GM21367 (cell line): ENCODE results near the gene SMAD7.

Experiments
- ATAC-seq: cut with Tn5 transposase; IDR thresholded peaks from one replicate; pipeline ENCODE4 v1.9.1; 2021; ENCODE audit not compliant: unreplicated experiment

Gene SMAD7

GRCh38 chr18:48986851-48987761 lies 36.3 kb upstream of the SMAD7 start:
- no peak for ATAC-seq

GRCh38 chr18:48985161-48985560 lies 34.4 kb upstream of the SMAD7 start:
- no peak for ATAC-seq

- ATAC-seq, result no peak
Observed at GRCh38 chr18:48983793-48984437, 33.1 kb upstream of the SMAD7 start.

GRCh38 chr18:48982266-48982665 lies 31.5 kb upstream of the SMAD7 start:
- no peak for ATAC-seq

GRCh38 chr18:48979944-48980890 lies 29.5 kb upstream of the SMAD7 start:
- no peak for ATAC-seq

GRCh38 chr18:48977914-48978313 lies 27.1 kb upstream of the SMAD7 start:
- ATAC-seq, result no peak

GRCh38 chr18:48975817-48976649 lies 25.3 kb upstream of the SMAD7 start:
- ATAC-seq, result peak; percentile 52

GRCh38 chr18:48975120-48975816 lies 24.5 kb upstream of the SMAD7 start:
- peak; percentile 13 for ATAC-seq

GRCh38 chr18:48974304-48975119 lies 23.7 kb upstream of the SMAD7 start:
- ATAC-seq, result no peak

GRCh38 chr18:48973731-48974130 lies 23.0 kb upstream of the SMAD7 start:
- ATAC-seq, result no peak

GRCh38 chr18:48968412-48969215 lies 17.8 kb upstream of the SMAD7 start:
- no peak for ATAC-seq

GRCh38 chr18:48967545-48967944 lies 16.8 kb upstream of the SMAD7 start:
- ATAC-seq, result no peak

GRCh38 chr18:48966523-48966922 lies 15.8 kb upstream of the SMAD7 start:
- no peak for ATAC-seq

- ATAC-seq, result no peak
Observed at GRCh38 chr18:48963586-48964470, 13.1 kb upstream of the SMAD7 start.

GRCh38 chr18:48962994-48963561 lies 12.3 kb upstream of the SMAD7 start:
- no peak for ATAC-seq

GRCh38 chr18:48962252-48962993 lies 11.7 kb upstream of the SMAD7 start:
- ATAC-seq, result no peak
